GM10266 (cell line): ENCODE results near the gene EPHB4.
"Not testable (repeated sequence)": the region's sequence is repeated elsewhere in the genome, so short reads cannot be mapped to it uniquely, and the experiment has no call there.

ENCODE experiments used
- DNase-seq: peaks from one replicate; pipeline ENCODE4 v3.0.0; 2012; ENCODE audit errors: extremely low spot score
- TF ChIP-seq, protein P1 (sequence below): IDR thresholded peaks from 2 replicates; pipeline ENCODE4 v1.5.1; 2012; ENCODE audit warnings: mild to moderate bottlenecking, low read depth; ENCODE audit not compliant: control insufficient read depth, insufficient read depth; ENCODE audit errors: missing control alignments

Gene EPHB4

DNA sequence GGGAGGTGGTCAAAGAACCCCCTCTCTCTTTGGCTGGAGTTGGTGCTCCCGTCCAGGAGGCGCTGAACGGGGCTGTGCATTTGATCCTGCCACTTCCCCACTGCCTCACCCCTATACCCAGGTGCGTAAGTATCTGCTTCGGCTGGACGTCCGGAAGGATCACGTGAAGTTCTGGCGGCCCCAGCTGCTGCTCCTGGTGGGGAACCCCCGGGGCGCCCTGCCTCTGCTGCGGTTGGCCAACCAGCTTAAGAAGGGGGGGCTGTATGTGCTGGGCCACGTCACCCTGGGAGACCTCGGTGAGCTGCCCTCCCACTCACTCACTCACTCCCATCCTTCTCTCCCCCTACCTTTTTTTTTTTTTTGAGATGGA, 34.3 kb upstream of the EPHB4 start:
- DNase-seq: no peak
- TF ChIP-seq, protein P1, sequence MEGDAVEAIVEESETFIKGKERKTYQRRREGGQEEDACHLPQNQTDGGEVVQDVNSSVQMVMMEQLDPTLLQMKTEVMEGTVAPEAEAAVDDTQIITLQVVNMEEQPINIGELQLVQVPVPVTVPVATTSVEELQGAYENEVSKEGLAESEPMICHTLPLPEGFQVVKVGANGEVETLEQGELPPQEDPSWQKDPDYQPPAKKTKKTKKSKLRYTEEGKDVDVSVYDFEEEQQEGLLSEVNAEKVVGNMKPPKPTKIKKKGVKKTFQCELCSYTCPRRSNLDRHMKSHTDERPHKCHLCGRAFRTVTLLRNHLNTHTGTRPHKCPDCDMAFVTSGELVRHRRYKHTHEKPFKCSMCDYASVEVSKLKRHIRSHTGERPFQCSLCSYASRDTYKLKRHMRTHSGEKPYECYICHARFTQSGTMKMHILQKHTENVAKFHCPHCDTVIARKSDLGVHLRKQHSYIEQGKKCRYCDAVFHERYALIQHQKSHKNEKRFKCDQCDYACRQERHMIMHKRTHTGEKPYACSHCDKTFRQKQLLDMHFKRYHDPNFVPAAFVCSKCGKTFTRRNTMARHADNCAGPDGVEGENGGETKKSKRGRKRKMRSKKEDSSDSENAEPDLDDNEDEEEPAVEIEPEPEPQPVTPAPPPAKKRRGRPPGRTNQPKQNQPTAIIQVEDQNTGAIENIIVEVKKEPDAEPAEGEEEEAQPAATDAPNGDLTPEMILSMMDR: no peak

DNA sequence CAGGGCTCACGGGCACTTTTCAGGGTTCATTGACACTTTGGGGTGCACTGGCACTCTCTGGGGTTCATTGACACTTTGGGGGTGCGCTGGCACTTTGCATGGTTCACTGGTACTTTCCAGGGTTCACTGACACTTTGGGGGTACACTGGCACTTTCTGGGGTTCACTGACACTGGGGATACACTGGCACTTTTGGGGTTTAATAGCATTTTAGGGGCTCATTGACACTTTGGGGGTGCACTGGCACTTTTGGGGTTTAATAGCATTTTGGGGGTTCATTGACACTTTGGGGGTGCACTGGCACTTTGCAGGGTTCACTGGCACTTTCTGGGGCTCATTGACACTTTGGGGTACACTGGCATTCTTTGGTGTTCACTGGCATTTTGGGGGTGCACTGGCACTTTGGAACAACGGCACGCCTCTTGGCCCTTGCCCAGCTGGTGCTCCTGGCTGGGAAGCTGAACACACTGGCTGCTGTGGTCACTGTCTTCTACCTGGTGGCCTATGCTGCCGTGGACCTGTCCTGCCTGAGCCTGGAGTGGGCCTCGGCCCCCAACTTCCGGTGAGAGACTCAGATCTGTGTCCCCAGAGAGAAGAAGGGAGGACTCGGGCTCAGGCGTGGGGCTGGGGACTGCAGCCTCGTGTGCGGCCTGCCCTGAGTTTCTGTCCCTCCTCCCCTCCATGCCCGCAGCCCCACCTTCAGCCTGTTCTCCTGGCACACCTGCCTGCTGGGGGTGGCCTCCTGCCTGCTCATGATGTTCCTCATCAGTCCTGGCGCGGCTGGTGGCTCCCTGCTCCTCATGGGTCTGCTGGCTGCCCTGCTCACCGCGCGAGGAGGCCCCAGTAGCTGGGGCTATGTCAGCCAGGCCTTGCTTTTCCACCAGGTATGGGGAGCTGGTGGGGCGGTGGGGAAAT, 33.6 kb upstream of the EPHB4 start:
- DNase-seq: no peak
- TF ChIP-seq, protein P1: no peak

DNA sequence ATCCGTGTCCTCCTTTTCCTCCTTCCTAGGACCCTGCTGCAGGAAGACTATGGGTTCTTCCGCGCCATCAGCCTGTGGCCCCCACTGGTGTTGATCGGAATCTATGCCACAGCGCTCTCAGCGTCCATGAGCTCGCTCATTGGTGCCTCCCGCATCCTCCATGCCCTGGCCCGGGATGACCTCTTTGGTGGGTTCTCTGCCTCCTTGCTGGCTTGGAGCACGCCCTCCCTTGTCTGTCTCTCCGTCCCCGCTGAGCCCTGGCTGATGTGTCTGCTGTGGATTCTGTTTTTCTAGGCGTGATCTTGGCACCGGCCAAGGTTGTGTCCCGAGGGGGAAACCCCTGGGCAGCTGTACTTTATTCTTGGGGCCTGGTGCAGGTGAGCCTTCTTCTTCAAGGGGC, 32.5 kb upstream of the EPHB4 start:
- TF ChIP-seq, protein P1: no peak
- DNase-seq: no peak

DNA sequence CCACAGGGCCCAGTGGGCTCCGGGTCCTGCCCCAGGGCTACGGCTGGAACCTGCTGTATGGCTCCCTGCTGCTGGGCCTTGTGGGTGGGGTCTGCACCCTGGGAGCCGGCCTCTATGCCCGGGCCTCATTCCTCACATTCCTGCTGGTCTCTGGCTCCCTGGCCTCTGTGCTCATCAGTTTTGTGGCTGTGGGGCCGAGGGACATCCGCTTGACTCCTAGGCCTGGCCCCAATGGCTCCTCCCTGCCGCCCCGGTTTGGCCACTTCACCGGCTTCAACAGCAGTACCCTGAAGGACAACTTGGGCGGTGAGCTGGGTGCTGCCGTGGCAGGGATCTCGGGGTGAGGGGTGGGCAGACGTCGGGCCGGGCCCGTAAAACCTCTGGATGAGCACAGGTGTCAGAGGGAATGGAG, 29.6 kb upstream of the EPHB4 start:
- no peak for DNase-seq
- TF ChIP-seq, protein P1: no peak

DNA sequence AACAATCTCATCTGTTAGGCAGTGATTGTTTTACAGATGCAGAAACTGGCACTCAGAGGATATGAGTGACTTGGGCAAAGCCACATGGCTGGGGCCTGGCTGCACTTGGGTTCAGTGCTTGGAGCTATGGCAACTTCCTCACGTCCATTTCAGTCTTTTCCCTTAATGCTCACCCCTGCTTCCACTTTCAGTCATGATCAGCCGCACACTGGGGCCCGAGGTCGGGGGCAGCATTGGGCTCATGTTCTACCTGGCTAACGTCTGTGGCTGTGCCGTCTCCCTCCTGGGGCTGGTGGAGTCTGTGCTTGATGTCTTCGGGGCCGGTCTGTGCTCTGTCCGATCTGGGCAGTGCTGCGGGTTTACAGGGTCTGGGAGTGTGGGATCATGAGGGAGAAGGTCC, 28.2 kb upstream of the EPHB4 start:
- TF ChIP-seq, protein P1: no peak
- no peak for DNase-seq

DNA sequence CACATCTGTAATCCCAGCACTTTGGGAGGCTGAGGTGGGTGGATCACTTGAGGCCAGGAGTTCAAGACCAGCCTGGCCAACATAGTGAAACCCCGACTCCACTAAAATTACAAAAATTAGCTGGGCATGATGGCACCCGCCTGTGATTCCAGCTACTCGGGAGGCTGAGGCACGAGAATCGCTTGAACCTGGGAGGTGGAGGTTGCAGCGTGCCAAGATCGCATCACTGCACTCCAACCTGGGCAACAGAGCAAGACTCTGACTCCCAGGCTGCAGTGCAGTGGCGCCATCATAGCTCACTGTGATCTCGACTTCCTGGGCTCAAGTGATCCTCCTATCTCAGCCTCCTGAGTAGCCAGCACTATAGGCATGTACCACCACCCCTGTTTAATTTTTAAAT, 27.6 kb upstream of the EPHB4 start:
- DNase-seq: not testable (repeated sequence)

DNA sequence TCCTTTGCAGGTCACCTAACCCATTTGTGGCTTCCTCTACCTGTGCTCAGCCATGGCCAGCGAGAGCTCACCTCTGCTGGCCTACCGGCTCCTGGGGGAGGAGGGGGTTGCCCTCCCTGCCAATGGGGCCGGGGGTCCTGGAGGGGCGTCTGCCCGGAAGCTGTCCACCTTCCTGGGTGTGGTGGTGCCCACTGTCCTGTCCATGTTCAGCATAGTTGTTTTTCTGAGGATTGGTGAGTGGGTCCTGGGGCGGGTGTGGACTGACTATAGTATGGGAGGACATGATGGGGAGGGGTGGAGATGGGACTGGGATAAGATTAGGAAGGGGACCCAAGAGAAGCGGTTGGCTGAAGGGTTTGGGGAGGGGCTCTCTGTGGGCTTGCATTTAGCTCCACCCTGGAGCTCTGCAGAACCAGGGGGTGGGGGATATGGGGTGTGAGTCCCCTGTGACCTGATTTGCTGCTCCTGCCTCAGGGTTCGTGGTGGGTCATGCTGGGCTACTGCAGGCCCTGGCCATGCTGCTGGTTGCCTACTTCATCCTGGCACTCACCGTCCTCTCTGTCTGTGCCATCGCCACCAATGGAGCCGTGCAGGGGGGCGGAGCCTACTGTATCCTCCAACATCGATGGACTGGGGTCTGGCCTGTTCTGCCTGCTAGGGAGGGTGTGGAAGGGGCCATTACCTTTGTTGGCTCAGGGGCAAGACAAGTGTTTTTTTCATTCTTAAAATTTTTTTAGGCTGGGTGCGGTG, 27.0 kb upstream of the EPHB4 start:
- no peak for DNase-seq
- TF ChIP-seq, protein P1: no peak
